GM12873 (cell line): ENCODE measurements around the gene RAB38.

Experiments
- TF ChIP-seq, protein P1 (sequence below): IDR thresholded peaks from 2 replicates; pipeline ENCODE4 v1.5.1; 2012; ENCODE audit warnings: low read depth, mild to moderate bottlenecking, moderate library complexity, low read length, control low read depth; ENCODE audit not compliant: insufficient read depth; ENCODE audit errors: missing control alignments

RAB38 gene

DNA sequence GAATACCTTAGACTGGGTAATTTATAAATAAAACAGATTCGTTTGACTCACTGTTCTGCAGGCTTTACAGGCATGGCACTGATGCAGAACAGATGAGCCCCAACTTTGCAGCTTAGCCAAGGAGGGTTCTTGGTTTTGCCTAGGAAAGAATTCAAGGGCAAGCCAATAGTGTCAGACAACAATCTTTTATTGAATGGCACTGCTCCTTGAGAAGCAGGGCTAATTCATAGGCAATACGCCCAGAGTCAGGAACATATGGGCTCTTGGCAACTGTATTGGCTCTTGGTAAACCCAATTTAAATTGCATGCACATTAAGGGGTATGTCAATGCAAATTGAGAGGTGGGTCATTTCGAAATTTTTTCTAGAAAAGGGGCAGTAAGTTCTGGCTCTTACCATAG, 87.9 kb downstream of the RAB38 start:
- TF ChIP-seq, protein P1, sequence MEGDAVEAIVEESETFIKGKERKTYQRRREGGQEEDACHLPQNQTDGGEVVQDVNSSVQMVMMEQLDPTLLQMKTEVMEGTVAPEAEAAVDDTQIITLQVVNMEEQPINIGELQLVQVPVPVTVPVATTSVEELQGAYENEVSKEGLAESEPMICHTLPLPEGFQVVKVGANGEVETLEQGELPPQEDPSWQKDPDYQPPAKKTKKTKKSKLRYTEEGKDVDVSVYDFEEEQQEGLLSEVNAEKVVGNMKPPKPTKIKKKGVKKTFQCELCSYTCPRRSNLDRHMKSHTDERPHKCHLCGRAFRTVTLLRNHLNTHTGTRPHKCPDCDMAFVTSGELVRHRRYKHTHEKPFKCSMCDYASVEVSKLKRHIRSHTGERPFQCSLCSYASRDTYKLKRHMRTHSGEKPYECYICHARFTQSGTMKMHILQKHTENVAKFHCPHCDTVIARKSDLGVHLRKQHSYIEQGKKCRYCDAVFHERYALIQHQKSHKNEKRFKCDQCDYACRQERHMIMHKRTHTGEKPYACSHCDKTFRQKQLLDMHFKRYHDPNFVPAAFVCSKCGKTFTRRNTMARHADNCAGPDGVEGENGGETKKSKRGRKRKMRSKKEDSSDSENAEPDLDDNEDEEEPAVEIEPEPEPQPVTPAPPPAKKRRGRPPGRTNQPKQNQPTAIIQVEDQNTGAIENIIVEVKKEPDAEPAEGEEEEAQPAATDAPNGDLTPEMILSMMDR = no peak

- TF ChIP-seq, protein P1 = no peak
Measured at GRCh38 chr11:88086297-88086696, 88.9 kb downstream of the RAB38 start.

DNA sequence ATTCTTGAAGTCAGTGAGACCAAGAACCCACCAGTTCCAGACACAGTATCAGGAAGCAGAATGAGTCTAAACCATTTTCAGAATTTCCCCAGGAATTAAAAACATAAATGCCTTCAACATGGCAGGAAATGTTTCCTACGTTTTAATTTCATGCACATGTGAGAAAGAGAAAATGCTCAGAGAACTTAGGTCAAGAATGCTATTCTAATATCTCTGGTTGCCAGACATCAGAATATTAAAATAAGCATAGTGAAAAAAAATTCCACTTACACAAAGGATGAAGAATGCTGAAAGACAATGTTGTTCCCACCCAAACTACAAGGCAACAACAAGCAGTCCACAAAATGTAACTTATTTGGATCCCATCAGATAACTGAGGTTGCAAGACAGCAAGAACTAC, 104.8 kb downstream of the RAB38 start:
- TF ChIP-seq, protein P1 = no peak

GRCh38 chr11:88068848-88069554, 106.2 kb downstream of the RAB38 start:
- TF ChIP-seq, protein P1 = no peak

- TF ChIP-seq, protein P1 = no peak
Measured at GRCh38 chr11:88066090-88066489, 109.2 kb downstream of the RAB38 start.

- TF ChIP-seq, protein P1 = no peak
Measured at GRCh38 chr11:88064097-88064705, 111.0 kb downstream of the RAB38 start.
